Measurements from ENCODE around the gene TBX1. TPM values are rescaled to one million over a fixed set of nuclear protein-coding genes. Genes with fewer than 3 reads are reported as not detected.

TBX1 gene
- total RNA-seq, 1 donor from 2014 or later, result not detected

GRCh38 chr22:19812910-19813309 is 52.3 kb downstream of the TBX1 start:
- no peak overlapping the region for H3K4me3 ChIP-seq
- intact Hi-C loops (cut with DNase I), result no loop called here
- no peaks in the 10 kb centered on the region for H3K27me3 ChIP-seq
- no peaks in the 10 kb centered on the region for H3K36me3 ChIP-seq
- no peaks in the 10 kb centered on the region for H3K4me1 ChIP-seq
- no peak for DNase-seq (ENCODE audit: low spot score in 2 of 2)
- TF ChIP-seq CTCF (IDR thresholded peaks at IDR 0.05), result no peak
- no peaks in the 10 kb centered on the region for H3K9me3 ChIP-seq
- no peak overlapping the region for H3K27ac ChIP-seq

GRCh38 chr22:19814428-19814827 is 53.9 kb downstream of the TBX1 start:
- no peak for TF ChIP-seq CTCF (IDR thresholded peaks at IDR 0.05)
- Histone ChIP-seq H3K27me3 (no peaks in the 10 kb centered on the region), H3K4me3 (no peak overlapping the region), H3K27ac (no peak overlapping the region), H3K9me3 (no peaks in the 10 kb centered on the region), H3K36me3 (no peaks in the 10 kb centered on the region), H3K4me1 (no peaks in the 10 kb centered on the region)
- DNase-seq (ENCODE audit: low spot score in 2 of 2), result no peak
- intact Hi-C loops (cut with DNase I), result no loop called here

GRCh38 chr22:19815093-19815822 is 54.7 kb downstream of the TBX1 start:
- H3K9me3 ChIP-seq, result no peaks in the 10 kb centered on the region
- no peak for DNase-seq (ENCODE audit: low spot score in 2 of 2)
- no peaks in the 10 kb centered on the region for H3K4me1 ChIP-seq
- intact Hi-C loops (cut with DNase I), result no loop called here
- no peak overlapping the region for H3K27ac ChIP-seq
- TF ChIP-seq CTCF (IDR thresholded peaks at IDR 0.05), result no peak
- H3K4me3 ChIP-seq, result no peak overlapping the region
- no peaks in the 10 kb centered on the region for H3K36me3 ChIP-seq
- H3K27me3 ChIP-seq, result no peaks in the 10 kb centered on the region

GRCh38 chr22:19815823-19816290 is 55.3 kb downstream of the TBX1 start:
- Histone ChIP-seq H3K36me3 (peaks cover 0 to 5% of the 10 kb centered on the region in 2 donors), H3K27ac (no peak overlapping the region), H3K4me3 (no peak overlapping the region), H3K27me3 (no peaks in the 10 kb centered on the region), H3K4me1 (no peaks in the 10 kb centered on the region), H3K9me3 (no peaks in the 10 kb centered on the region)
- no peak for TF ChIP-seq CTCF (IDR thresholded peaks at IDR 0.05)
- intact Hi-C loops (cut with DNase I), result no loop called here
- no peak for DNase-seq (ENCODE audit: low spot score in 2 of 2)

- Histone ChIP-seq H3K4me1 (no peaks in the 10 kb centered on the region), H3K27me3 (no peaks in the 10 kb centered on the region), H3K36me3 (peaks cover 0 to 6% of the 10 kb centered on the region in 2 donors), H3K4me3 (no peak overlapping the region), H3K9me3 (no peaks in the 10 kb centered on the region), H3K27ac (no peak overlapping the region)
- intact Hi-C loops (cut with DNase I), result no loop called here
- TF ChIP-seq CTCF (IDR thresholded peaks at IDR 0.05), result no peak
- no peak for DNase-seq (ENCODE audit: low spot score in 2 of 2)
Observed at GRCh38 chr22:19816372-19817119, 56.0 kb downstream of the TBX1 start.

Other genes with a start within 250 kb of the TBX1 start
- gene CLDN5, start 236.4 kb upstream of the TBX1 start, total RNA-seq, result 482 TPM
- gene SEPTIN5, start 46.3 kb upstream of the TBX1 start, total RNA-seq, result 105 TPM
- 50.2 TPM for gene GP1BB, start 37.2 kb upstream of the TBX1 start, total RNA-seq
- 7.9 TPM for gene GNB1L, start 94.1 kb downstream of the TBX1 start, total RNA-seq
- gene RTL10, start 94.1 kb downstream of the TBX1 start, total RNA-seq, result 8.8 TPM
- gene COMT, start 181.0 kb downstream of the TBX1 start, total RNA-seq, result 150 TPM
- gene TXNRD2, start 181.0 kb downstream of the TBX1 start, total RNA-seq, result 46.0 TPM